ENCODE measurements around the gene TTC34.
"Not testable (repeated sequence)": the region's sequence is repeated elsewhere in the genome, so short reads cannot be mapped to it uniquely, and the experiment has no call there.

The TTC34 gene

GRCh38 chr1:2754597-2754996, 46.9 kb downstream of the TTC34 start:
- DNase-seq: not testable (repeated sequence)

GRCh38 chr1:2752503-2752902, 49.0 kb downstream of the TTC34 start:
- DNase-seq: not testable (repeated sequence)

GRCh38 chr1:2751866-2752265, 49.6 kb downstream of the TTC34 start:
- DNase-seq: not testable (repeated sequence)

- DNase-seq: not testable (repeated sequence)
These were observed 50.4 kb downstream of the TTC34 start for GRCh38 chr1:2750766-2751730.

GRCh38 chr1:2750041-2750680, 51.3 kb downstream of the TTC34 start:
- DNase-seq: not testable (repeated sequence)

- DNase-seq: not testable (repeated sequence)
These were observed 52.9 kb downstream of the TTC34 start for GRCh38 chr1:2748626-2749025.

GRCh38 chr1:2694796-2695195, 106.7 kb downstream of the TTC34 start:
- DNase-seq: not testable (repeated sequence)

GRCh38 chr1:2690180-2690579, 111.3 kb downstream of the TTC34 start:
- not testable (repeated sequence) for DNase-seq

GRCh38 chr1:2688336-2688665, 113.2 kb downstream of the TTC34 start:
- not testable (repeated sequence) for DNase-seq

GRCh38 chr1:2687638-2688335, 113.7 kb downstream of the TTC34 start:
- not testable (repeated sequence) for DNase-seq

GRCh38 chr1:2687174-2687591, 114.3 kb downstream of the TTC34 start:
- DNase-seq: not testable (repeated sequence)

GRCh38 chr1:2686091-2686863, 115.2 kb downstream of the TTC34 start:
- not testable (repeated sequence) for DNase-seq

GRCh38 chr1:2685671-2686070, 115.8 kb downstream of the TTC34 start:
- not testable (repeated sequence) for DNase-seq

- DNase-seq: not testable (repeated sequence)
These were observed 116.6 kb downstream of the TTC34 start for GRCh38 chr1:2684878-2685277.

GRCh38 chr1:2684000-2684399, 117.5 kb downstream of the TTC34 start:
- DNase-seq: peak; percentile 8

GRCh38 chr1:2683321-2683741, 118.2 kb downstream of the TTC34 start:
- not testable (repeated sequence) for DNase-seq

- DNase-seq: not testable (repeated sequence)
These were observed 118.6 kb downstream of the TTC34 start for GRCh38 chr1:2682879-2683278.

GRCh38 chr1:2676726-2677125, 124.8 kb downstream of the TTC34 start:
- not testable (repeated sequence) for DNase-seq

- not testable (repeated sequence) for DNase-seq
These were observed 129.8 kb downstream of the TTC34 start for GRCh38 chr1:2671656-2672055.

GRCh38 chr1:2659806-2660205, 141.7 kb downstream of the TTC34 start:
- not testable (repeated sequence) for DNase-seq

- not testable (repeated sequence) for DNase-seq
These were observed 143.6 kb downstream of the TTC34 start for GRCh38 chr1:2657909-2658308.

- DNase-seq: not testable (repeated sequence)
These were observed 144.4 kb downstream of the TTC34 start for GRCh38 chr1:2657124-2657523.

Data from activated CD4-positive, alpha-beta T cell treated with anti-CD3 and anti-CD28 coated beads for 1 hour (primary cell).